ENCODE data around the gene CRHR1.
"Not testable (repeated sequence)": the region's sequence is repeated elsewhere in the genome, so short reads cannot be mapped to it uniquely, and the experiment has no call there.

CRHR1 gene

DNA sequence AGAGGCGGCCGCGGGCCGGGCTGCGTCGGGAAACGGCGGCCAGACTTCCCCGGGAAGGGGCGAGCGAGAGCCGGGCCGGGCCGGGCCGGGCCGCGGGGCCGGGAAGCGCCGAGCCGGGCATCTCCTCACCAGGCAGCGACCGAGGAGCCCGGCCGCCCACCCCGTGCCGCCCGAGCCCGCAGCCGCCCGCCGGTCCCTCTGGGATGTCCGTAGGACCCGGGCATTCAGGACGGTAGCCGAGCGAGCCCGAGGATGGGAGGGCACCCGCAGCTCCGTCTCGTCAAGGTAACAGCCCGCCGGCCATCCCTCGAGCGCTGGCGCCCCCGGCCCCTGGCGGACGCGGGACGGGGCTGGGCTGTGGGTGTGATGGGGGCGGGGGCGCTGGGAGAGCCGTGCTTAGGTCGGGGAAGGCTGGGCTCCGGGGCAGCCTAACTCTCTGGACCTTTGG is at the start of gene CRHR1:
Gene CRHR1, plus strand, starts transcription at position 28 of the 448 bp plus-strand sequence. Its CDS starts 225 bp downstream, at position 253.
- DNase-seq, result no peak

DNA sequence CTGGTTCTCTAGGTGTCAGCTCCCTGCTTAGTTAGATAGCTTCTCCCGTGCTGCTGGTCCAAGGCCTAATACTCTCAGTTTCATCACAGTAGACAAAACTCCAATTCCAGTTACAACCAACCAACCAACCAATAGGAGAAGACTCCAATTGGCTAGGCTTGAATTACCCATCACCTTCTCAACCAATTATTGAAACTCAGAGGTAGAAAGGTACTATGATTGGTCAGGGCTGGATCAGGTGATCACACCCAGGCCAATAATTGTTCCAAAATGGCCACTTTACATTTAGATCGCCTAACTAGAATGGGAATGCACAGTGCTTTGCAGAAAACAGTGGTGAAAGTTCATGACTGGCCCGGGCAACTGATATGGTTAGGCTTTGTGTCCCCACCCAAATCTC is 49.5 kb upstream of the CRHR1 start:
- no peak for DNase-seq

DNA sequence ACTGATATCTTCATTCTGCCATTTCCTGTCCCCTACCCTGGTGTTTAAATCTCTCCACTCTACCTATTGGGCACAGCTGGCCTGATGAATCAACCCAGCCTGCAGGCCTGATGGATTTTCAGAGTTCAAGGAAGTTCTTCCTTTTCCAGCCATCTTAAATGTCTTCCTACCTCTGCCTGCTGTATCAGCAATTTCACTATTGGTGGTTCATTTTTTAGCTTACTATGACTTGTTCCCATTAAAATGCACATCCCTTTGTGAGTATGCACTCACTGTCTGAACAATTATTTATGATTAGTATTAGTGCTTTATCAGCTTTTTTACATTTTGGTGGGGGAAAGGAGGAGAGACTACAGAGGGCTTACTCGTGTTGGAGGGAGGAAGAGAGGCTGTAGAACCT is 48.6 kb upstream of the CRHR1 start:
- no peak for DNase-seq

DNA sequence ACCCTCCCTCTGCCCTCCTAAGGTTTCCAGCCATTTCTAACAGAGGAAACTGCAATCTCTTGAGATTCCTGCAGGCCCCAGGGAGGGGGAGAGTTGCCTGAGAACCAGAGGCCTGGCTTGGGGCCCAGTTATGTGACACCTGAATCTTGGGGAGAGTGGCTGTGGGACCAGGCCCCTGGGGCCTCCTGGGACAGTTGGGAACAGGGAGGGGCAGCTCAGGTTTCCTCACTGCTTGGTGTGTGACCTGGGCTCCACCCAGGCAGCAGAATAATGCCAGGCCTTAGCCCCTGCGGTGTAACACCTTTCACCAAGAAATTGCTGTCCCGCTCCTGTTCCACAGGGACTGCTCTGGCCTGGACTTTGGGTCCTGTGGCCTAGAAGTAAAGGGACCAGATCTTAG is 44.3 kb upstream of the CRHR1 start:
- no peak for DNase-seq

DNA sequence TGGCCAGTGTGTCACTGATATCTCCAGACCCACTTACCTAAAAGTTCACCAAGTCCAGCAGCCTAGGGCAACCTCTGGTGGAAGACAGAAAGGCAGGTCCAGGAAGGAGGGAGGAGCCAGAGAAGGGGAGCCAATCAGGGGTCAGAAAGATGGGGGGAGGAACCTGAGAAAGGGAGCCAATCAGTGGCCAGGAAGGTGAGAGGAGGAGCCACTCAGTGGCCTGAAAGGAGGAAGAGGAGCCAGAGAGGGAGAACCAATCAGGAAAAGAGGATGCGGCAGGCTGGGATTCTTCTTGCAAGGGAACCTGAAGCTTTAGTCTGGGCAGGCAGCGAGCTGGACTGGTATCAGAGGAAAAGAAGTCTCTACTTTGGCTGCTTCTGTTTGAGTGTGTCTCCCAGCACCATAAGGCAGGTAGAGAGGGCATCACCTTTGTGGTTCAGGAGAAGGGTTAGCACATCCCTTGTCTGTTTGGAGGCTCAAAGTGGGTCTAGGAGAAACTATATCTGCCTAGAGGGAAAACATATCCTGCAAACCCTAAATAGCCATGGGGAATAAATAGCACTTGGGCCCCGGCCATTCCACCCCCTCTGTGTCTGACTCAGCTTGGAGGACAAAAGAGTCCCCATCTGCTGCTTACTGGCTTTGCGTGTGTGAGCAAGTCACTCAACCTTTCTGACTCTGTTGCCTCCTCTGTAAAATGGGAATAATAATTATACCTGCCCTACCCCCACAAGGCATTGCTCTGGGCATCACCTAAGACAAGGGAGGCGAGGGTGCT is 43.4 kb upstream of the CRHR1 start:
- peak; percentile 95 for DNase-seq

DNA sequence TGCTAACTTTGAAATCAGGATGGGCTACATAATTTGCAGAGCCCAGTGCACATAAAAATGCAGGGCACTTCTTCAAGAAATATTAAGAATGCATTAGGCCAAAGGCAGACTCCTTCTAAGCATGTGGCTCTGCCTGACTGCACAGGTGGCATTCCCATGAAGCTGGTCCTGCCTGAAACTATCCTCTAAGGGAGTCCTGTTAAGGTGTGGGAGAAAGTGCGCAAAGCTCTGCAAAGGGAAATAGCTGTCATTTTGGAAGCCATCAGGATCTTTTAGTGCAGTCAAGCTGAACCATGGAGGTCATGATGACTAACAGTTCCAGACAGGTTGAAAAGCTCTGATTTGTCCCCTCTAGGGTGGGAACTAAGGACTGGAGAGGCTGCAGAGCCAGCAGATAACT is 41.9 kb upstream of the CRHR1 start:
- DNase-seq, result no peak

DNA sequence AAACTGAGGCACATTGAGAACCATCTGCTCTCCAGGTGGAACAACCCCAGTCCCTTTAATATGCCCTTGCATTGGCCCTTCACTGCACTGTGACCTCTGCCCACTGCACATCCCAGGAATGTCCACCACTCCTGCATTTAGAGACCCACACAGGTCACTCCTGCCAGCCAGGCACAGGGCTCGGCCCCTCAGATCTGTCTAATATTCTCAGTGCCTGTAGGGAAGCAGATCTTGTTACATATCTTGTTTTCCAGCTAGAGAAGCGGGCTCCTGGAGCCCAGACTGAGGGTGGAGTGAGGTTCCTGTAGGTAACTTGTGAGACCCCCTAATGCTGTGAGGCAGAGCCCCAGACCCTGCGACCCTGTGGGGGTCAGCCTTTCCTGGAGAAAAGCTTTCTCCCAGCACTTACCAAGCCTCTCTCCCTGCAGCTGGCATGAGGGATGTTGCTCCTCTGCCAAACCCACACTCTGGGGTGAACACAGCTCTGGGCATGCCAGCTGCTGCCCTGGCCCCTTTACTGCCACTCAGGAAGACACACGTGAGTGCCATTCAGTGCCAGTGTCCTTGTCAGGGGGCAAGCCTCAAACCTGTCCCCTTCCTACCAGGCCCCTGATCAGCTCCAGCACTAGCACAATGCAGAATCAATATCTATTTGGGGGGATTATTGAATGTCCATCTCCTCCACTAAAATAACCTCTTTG is 40.3 kb upstream of the CRHR1 start:
- no peak for DNase-seq

DNA sequence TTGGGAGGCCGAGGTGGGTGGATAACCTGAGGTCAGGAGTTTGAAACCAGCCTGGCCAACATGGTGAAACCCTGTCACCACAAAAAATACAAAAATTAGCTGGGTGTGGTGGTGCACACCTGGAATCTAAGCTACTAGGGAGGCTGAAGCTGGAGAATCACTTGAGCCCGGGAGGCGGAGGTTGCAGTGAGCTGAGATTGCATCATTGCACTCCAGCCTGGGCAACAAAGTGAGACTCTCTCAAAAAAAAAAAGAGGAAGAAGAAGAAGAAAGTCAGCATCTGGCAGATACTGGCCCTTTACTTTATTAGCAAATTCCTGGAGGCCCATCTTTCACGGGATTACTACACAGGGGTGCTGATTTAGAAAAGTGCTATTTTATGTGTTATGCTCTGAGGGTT is 39.3 kb upstream of the CRHR1 start:
- DNase-seq, result not testable (repeated sequence)

DNA sequence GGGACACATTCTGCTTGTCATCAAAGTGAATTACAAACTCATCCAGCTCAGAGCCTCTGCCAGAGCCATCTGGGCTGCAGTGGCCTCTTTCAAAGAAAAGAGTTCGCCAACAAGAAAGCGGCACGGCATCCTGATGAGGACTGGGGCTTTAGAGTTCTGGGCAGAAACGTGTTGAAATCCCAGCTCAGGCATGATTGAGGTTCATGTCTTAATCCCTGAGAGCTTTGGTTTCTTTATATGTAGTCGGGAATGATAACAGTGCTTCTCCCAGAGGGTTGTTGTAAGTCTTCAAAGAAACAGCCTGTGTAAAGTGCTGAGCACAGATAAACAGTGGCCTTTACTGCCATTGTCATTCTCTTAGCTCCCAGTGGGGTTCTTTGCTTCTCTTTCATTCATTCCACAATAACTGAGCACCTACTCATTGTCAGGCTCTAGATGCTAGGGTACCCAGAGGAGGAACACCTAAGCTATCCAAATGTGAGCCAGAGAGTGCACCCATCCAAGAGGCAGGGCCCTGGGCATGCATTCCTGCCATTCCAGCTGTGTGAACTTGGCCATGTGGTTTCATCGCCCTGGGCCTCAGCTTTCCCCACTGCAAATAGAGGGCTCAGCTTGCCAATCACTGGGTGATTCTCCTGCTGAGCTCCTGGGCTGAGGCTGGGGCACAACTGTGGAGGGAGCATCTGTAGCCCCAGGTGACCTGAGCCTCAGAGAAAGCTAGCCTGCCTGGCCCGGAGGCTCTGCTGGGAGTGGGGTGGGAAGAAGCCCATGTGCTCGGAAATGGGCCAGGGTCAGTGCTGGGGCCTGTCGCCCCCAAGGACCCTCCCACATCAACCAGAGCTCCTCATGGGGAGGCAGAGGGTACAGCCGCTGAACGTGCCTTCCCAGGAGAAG is 38.3 kb upstream of the CRHR1 start:
- no peak for DNase-seq

DNA sequence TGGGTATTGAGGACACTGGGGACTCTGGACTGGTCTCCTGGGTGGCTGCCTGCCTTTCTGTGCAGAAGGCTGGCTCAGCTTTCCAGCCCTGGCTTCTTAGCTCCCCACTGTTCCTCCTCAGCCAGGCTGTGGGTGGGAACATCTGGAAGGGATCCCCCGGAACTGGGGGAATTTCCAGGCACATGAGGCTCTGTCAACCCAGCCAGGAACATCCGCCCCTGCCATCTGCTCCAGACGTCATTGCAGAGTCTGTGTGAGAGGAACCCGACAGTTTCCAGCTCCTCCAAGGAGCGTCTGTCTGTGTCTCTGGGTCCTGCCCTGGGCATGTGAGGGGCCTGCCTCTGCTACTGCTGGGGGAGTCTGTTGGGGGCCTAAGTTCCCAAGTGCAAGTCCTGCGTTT is 36.2 kb upstream of the CRHR1 start:
- DNase-seq, result no peak

DNA sequence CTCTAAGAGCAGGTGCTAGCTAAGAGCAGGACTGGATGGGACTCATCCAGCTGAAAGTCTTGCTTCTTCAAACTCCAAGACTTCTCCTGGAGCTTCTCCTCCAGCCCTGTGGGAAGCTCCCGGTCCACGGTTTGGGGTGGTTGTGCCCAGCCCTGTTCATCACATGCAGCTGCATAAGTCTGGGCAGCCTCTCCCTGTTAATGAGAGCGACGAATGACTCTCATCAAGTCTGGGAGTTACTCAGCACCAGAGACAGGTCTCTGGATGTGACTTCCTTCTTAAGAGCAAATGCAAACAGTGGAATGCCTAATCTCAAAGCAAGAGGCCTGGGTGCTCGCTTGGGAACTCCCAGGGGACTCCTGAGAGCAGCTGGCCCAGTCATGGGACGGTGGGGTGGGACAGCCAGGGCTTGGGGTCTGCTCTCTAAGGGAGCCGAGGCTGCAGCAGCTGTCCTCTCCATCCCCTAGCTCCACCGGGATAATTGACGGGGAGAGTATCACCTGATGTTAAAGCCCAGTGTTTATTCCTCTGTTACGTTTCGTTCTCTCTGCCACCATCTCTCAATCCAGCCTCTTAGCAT is 35.3 kb upstream of the CRHR1 start:
- no peak for DNase-seq

DNA sequence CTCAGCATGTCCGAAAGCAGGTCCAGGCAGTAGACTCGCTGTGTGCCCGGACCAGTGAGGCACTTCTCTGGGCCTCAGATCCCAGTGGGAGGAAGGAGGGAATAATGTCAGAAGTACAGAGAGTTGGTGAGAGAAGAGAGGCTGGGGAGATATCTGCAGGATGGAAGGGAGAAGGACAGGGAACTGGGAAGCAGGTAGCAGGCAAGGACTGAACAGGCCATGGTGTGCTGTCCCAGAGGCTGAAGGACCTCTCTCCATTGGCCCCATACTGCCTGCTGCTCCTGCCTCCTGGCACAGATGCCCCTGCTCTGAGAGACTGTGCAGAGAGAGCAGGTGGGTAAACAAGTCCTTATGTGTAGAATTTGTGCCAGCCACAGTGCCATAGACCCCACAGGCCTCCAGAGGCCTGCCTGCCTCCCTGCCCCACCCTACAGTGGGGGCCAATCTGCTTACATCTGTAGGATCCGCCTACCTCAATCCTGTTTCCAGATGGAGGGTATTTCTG is 34.2 kb upstream of the CRHR1 start:
- no peak for DNase-seq

DNA sequence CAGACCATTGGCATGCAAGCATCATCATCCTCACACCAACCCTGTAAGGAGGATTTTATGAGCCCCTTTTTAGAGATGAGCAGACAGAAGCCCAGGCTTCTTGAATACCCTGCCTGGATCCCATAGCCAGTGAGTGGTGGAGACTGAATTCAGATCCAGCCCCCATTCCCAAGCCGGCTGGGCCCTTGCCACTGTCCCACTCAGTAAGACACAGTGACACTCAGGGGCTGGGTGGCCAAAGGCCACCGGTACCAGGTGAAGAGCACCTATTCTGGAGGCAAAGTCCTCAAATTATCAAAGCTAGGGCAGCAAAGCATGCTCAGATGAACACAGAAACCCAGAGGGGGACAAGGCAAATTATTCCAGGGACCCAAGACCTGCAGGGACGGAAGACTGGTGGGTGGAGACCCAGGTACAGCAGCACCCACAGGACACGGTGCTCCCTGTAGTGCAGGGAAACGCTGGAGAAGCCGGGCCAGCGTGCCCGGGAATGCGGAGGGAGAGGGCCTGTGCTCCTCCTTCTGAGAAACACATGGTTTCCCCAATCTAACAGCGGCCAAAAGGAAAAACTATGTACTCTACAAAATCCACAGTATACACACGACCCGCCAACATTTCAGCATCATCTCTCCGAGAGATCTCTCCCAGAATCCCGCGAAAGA is 33.2 kb upstream of the CRHR1 start:
- no peak for DNase-seq

DNA sequence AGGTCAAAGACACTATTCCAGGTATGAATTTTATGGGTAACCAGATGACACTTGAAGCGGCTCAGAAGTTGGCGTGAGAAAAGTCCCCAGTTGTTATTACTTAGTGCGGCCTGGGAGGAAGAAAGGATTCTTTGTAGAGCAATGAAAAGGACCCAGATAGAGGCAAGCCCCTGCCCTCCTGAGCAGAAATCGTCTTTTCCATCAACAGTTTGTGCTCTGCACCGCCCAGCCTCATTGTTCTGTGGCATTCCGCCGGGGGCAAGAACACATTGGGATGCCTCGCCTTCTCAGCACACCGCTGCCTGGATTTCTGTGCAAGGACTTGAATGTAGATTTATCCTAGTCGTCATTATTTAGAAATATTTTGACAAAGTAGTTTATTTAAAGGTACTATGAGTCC is 32.7 kb upstream of the CRHR1 start:
- DNase-seq, result no peak

DNA sequence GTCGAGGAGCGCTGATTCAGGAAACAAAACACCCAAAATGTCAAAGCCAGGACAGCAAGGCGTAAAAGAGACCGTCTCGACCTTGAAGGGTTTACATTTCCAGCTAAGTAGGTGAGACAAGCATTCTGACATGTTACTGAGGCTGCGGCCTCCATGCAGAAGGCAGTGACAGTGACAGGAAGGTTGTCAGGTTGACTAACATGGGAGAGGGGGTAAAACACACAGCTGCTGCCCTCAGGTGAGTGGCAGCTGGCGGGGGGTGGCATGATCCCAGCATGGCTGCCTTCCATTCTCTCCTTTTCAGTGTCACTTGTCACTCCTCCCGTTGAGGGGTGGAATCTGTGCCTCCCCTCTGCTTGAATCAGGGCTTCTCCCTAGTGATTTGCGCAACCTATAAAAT is 31.9 kb upstream of the CRHR1 start:
- no peak for DNase-seq

DNA sequence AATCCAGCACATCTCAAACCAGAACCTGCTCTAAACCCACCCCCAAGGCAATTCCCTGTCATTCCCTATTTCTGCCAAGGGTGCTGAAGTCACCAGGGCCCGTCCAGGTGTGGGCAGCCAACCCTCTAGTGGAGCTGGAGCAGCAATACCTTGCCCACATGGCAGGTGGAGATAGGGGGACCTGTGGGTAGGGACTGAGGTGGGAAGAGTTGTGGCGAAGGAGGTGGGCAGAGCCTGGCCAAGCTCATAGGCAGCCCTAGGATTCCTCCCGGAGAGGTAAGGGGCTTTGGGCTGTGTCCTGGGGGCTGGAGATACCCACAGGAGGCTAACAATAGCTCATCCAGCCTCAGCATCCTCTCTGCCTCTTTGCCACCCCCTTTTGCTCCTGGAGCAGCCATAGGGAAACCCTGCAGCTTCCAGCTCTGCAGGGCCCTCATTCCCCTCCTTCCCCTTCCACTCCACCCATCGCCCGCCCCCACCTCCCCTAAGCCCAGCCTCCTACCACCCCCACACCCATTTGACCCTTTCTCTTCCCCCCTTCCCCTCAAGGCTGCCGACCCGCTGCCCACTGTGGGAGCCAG is 30.4 kb upstream of the CRHR1 start:
- no peak for DNase-seq

DNA sequence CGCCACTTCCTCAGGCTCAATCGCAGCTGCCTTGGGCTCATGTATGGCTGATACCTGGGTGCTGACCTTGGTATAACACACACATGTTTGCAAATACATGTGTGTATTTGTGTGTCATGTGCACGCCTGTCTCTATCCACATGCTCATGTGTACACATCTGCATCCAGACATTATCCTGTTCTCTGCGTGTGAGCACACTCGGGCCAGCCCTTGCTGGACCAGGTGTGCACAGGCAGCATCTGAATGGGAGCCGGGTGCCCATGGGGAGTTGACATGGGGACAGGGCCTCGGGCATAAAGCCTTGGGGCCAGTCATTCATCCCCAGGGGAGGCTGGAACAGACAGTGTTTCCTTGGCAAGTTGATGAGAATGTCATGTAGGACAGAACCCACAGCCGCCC is 29.1 kb upstream of the CRHR1 start:
- no peak for DNase-seq

DNA sequence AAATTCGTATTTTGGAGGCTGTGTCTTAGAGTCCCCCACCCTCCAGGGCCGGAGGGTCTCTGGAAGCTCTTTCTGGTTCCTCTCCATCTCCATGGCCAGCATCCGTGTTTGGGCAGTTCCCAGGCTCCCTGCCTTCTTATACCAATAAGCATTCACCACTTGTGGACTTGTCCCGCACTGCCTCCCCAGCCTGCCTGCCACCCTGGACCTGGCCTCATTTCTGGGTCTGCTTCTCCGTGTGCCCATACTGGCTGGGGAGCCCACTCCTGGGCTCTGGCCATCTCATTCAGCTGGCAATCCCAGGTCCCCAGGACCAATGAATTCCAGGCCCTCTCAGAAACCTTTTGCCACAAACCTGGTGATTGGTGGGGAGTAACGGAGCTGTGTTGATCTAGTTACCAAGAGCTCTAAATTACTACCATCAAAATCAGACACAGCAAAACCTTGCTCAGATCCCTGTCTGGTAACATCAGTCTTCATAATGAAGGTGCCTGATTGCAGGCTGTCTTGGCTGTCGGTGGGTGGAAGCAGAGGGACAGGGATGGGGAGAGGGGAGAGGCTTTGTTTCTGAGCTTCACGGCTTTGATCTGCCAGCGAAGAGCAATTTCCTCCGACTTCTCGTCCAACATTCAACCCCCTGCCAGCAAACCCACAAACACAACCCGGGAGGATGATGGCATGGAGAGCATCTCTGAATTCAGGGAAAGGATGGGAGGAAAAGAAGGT is 27.7 kb upstream of the CRHR1 start:
- DNase-seq, result no peak

DNA sequence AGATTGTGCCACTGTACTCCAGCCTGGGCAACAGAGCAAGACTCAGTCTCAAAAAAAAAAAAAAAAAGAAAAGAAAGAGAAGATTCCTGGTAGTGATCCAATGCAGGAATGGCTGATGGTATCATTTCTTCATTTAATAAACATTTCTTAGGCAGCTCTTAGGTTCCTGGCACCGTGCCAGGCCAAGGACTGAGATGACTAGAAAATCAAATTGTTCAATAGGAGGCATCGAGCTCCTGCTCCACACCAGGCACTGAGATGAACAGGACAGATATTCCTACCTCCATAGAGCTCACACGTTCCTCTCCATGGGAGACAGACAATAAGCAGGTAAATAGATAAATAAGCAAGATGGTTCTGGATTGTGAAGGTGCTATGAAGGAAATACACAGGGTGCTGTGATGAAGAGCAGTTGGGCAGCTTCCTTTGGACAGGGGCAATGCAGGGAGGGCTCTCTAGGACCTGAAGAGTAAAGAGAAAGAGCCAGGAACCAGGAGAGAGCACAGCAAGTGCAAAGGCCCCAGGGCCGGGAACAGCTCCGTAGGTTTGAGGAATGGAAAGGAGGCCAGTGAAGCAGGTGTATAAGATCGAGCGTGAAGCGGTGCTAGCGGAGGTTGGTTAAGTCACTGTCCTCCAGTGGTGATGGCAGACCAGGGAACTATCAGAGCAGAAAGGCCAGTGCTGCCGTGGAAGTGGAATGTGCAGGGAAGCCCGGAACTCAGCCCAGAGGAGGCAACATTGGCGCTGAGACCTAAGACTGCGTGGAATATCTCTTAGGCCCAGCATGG is 26.5 kb upstream of the CRHR1 start:
- DNase-seq, result no peak

DNA sequence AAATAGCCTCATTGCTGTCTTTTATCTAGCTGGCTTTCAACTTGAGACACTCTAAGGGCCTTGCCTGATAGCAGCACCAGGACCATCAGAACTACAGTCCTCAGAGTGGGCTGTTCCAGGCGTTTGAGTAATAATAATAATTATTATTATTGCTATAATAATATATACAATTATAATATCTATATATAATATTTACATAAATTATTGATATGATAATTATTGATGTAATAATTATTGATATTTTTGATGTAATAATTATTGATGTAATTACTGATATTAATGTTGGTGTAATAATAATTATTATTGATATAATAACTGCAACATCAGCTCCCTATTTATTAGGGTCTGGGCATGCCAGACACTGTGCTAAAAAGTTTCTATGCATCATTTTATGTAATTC is 25.6 kb upstream of the CRHR1 start:
- no peak for DNase-seq
